ENCODE measurements around the gene LRRC3. TPM values are rescaled to one million over a fixed set of nuclear protein-coding genes. Genes with fewer than 3 reads are reported as not detected.

LRRC3 gene
- total and polyA plus RNA-seq, 2 of the 4 experiments (the other 2 are of a cell fraction), result under 0.01 to 0.38 TPM

- Histone ChIP-seq H2AK5ac (ENCODE audit: low read depth, low read length) (no peak overlapping the region), H3K14ac (replicated peaks; ENCODE audit: low read depth, low read length) (no peak overlapping the region), H3K79me1 (ENCODE audit: low read depth in 1 of 2, low read length in 2 of 2) (no peaks in the 10 kb centered on the region), H3K9ac (ENCODE audit: low read depth, low read length) (no peak overlapping the region), H2AFZ (replicated peaks; ENCODE audit: low read length, poor library complexity) (no peak overlapping the region), H2AK9ac (replicated peaks; ENCODE audit: low read depth, low read length, poor library complexity) (no peak overlapping the region), H3K9me1 (ENCODE audit: insufficient read depth, low read length) (no peaks in the 10 kb centered on the region), H3K23ac (ENCODE audit: low read depth, low read length) (no peak overlapping the region), H3K56ac (ENCODE audit: extremely low read depth, insufficient read depth, low read length) (no peak overlapping the region), H4K5ac (ENCODE audit: low read depth, low read length) (no peak overlapping the region), H2BK15ac (ENCODE audit: low read depth, low read length) (no peak overlapping the region), H2BK120ac (ENCODE audit: low read depth, low read length) (no peak overlapping the region), H3K4me3 (ENCODE audit: insufficient read depth, low read depth, low read length) (no peak overlapping the region), H3K18ac (ENCODE audit: low read depth, low read length) (no peak overlapping the region), H3K36me3 (ENCODE audit: control insufficient read depth, insufficient read depth, low read length) (no peaks in the 10 kb centered on the region), H4K8ac (ENCODE audit: low read depth in 2 of 2, low read length in 2 of 2) (no peak overlapping the region), H3K4me2 (ENCODE audit: low read depth, low read length) (no peak overlapping the region), H2BK20ac (ENCODE audit: low read depth, low read length) (no peak overlapping the region), H4K91ac (ENCODE audit: insufficient read depth, low read depth, low read length) (no peak overlapping the region), H3K9me3 (ENCODE audit: control insufficient read depth, insufficient read depth, low read length) (no peaks in the 10 kb centered on the region), H3K4me1 (ENCODE audit: control insufficient read depth, insufficient read depth, low read length) (no peaks in the 10 kb centered on the region), H4K20me1 (ENCODE audit: insufficient read depth, low read length) (no peaks in the 10 kb centered on the region), H3K27ac (ENCODE audit: insufficient read depth, low read length) (no peak overlapping the region), H3K27me3 (ENCODE audit: control insufficient read depth, insufficient read depth, low read length) (peaks cover 20% of the 10 kb centered on the region), H3K4ac (ENCODE audit: low read depth, low read length) (no peak overlapping the region), H2BK5ac (ENCODE audit: low read depth, low read length, poor library complexity, severe bottlenecking) (no peak overlapping the region)
- TF ChIP-seq FOS (IDR thresholded peaks at IDR 0.05; ENCODE audit: low read depth, low read length) (no peak), CHD1 (IDR thresholded peaks at IDR 0.05; ENCODE audit: low read depth, low read length) (no peak), RAD21 (IDR thresholded peaks at IDR 0.05; ENCODE audit: low read length) (no peak), CTCF (conservative IDR thresholded peaks at IDR 0.05; ENCODE audit: low read depth, low read length) (no peak), MAZ (IDR thresholded peaks at IDR 0.05; ENCODE audit: borderline replicate concordance, low read depth, low read length) (no peak), SMC3 (IDR thresholded peaks at IDR 0.05; ENCODE audit: low read depth, low read length) (no peak)
- intact Hi-C loops (cut with micrococcal nuclease) (no loop called here), in situ Hi-C loops (cut with MboI; ENCODE audit: low sequenced_read_pairs) (no loop called here), dilution Hi-C loops (cut with HindIII; ENCODE audit: low sequenced_read_pairs, unreplicated experiment) (no loop called here)
- BruUV-seq (replicated peaks), result no TSS peak
- whole genome bisulfite sequencing, 2 experiments (ENCODE audit: extremely low coverage in 2 of 2, insufficient read length in 1 of 2), result 51% methylated on average over 12 of the region's 14 CpGs; no CpG with 5 or more reads in 1 of the 2 experiments
- ChIA-PET POLR2A (ENCODE audit: unreplicated experiment) (no interaction called here), CTCF (no interaction called here)
- DNase-seq, result no peak
- no peak for ATAC-seq (ENCODE audit: low read depth)
Observed at GRCh38 chr21:44450402-44450801, 4.9 kb upstream of the LRRC3 start.

All from IMR-90 (cell line).